Retinal pigment epithelial cell (primary cell): ENCODE data around the gene MROH7.
"Not testable (repeated sequence)": the region's sequence is repeated elsewhere in the genome, so short reads cannot be mapped to it uniquely, and the experiment has no call there.

Experiments used
- DNase-seq: peaks from one replicate; pipeline ENCODE4 v3.0.0-alpha.2; 2010; ENCODE audit warnings: low read depth
- H3K4me3 ChIP-seq: 2 replicates; pipeline ENCODE4 v1.5.1; 2011; ENCODE audit warnings: mild to moderate bottlenecking, low read length, control low read depth, moderate library complexity
- TF ChIP-seq, protein P1 (sequence below): conservative IDR thresholded peaks from 2 replicates; pipeline ENCODE4 v1.5.1; 2011; ENCODE audit warnings: low read depth, low read length, control low read depth, inconsistent platforms

The MROH7 gene

DNA sequence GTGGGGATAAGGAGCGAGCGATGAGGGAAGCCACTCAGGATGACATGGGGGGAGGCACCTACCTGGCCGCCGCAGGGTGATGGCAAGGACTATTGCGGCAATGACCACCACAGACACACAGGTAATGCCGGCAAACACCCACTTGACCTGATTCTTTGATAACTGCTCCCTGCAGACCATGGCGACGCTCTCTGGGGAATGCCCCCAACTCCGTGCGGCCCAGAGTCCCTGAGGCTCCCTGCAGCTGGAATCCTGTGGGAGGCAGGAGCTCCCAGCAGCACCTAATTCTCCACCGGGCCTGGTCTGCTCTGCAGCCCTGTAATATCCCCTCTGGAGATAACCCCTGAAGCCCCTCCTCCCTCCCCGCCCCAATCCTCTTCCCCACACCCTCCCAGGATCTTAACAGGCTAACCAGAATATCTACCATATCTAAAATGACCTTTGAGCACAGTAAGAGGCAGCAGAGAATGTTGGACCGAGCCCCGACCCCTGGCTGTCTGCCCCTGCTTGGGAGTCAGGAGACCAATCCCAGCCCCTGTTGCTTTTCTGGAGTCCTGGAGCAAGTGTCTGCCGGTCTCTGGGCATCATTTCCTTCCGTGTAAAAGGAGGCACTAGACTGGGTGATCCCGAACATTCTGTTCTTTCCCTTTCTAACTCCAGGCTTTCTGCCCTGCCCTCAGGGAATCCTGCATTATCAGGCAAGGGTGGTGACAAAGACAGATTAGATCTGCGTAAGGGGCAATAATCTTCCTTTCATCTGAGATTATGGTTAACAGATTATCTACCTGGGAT is 18.2 kb upstream of the MROH7 start, which contains the start of gene FAM151A:
TSS of gene FAM151A (minus strand) at position 310 of the 792 bp plus-strand sequence. CDS start at position 180, 130 bp downstream.
- H3K4me3 ChIP-seq = no peak within 1 kb of the TSS
- DNase-seq = no peak
- TF ChIP-seq, protein P1, sequence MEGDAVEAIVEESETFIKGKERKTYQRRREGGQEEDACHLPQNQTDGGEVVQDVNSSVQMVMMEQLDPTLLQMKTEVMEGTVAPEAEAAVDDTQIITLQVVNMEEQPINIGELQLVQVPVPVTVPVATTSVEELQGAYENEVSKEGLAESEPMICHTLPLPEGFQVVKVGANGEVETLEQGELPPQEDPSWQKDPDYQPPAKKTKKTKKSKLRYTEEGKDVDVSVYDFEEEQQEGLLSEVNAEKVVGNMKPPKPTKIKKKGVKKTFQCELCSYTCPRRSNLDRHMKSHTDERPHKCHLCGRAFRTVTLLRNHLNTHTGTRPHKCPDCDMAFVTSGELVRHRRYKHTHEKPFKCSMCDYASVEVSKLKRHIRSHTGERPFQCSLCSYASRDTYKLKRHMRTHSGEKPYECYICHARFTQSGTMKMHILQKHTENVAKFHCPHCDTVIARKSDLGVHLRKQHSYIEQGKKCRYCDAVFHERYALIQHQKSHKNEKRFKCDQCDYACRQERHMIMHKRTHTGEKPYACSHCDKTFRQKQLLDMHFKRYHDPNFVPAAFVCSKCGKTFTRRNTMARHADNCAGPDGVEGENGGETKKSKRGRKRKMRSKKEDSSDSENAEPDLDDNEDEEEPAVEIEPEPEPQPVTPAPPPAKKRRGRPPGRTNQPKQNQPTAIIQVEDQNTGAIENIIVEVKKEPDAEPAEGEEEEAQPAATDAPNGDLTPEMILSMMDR = no peak

DNA sequence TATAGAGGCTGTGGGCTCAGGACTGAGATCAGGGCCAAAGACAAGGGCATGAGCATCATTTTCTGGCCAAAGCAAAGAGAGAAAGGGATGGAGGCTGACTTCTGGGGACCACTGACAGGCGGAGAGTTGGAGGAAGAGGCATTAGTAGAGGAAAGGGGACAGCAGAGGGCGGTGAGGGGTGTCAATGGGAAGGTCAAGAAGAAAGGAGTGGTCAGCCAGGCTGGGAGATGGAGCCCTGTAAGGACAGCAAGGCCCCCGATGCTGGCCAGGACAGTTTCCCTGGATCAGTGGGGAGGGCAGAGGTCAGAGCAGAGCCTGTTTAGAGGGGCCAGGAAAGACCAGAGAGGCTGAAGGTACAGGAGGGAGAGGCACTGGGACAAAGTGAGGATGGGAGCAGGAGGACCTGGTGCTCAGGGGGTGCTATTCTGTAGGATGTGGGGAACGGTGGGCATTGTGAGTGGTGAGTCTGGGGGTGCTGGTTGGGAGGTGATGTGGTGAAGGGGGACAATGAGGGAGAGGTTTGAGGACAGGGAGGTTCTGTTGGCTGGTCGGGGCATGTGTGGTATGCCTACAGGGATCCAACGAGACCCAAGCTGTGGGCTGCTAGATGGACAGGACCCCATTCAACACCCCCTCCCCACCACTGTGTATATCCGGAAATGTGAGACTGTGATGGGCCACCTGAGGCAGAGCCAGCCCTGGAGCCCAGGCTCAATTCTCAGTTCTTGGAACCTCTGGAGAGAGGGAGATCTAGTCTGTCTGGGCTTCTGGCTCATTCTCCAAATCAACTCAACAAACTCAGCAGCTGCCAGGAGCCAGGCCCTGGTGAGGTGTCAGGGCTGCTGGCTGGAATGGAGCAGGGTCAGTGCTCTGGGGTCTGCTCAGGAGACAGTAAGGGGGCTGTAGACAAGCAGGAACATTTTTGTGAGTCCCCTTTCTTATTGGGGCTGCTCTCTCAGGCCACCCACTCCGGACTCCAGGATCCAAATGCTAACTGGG is 16.8 kb upstream of the MROH7 start:
- no peak overlapping the region for H3K4me3 ChIP-seq
- TF ChIP-seq, protein P1 = no peak
- DNase-seq = no peak

DNA sequence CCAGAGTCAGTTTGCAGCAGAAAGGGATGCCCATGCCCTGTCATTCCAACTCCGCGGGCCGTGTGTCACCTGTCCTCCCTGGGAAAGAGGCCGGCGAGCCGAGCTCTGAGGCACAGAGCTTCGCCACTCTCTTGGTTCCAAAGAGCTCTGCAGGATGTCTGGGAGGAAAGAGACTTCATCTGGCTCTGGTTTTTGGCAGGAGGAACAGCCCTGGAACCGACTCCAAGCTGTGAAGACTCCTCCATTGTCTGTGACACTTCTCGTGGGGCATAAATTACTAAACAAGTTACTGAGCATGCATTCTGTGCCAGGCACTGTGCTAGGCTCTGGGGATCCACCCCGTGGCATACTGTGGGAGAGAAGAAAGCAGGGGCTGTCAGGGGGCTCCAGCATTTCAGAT is 14.4 kb upstream of the MROH7 start:
- H3K4me3 ChIP-seq = no peak overlapping the region
- TF ChIP-seq, protein P1 = no peak
- DNase-seq = no peak

DNA sequence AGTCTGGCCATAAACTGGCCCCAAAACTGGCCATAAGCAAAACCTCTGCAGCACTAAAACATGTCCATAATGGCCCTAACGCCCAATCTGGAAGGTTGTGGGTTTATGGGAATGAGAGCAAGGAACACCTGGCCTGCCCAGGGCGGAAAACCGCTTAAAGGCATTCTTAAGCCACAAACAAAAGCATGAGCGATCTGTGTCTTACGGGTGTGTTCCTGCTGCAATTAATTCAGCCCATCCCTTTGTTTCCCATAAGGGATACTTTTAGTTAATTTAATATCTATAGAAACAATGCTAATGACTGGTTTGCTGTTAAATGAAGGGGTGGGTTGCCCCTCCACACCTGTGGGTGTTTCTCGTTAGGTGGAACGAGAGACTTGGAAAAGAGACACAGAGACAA is 5.8 kb upstream of the MROH7 start:
- not testable (repeated sequence) for H3K4me3 ChIP-seq, DNase-seq

DNA sequence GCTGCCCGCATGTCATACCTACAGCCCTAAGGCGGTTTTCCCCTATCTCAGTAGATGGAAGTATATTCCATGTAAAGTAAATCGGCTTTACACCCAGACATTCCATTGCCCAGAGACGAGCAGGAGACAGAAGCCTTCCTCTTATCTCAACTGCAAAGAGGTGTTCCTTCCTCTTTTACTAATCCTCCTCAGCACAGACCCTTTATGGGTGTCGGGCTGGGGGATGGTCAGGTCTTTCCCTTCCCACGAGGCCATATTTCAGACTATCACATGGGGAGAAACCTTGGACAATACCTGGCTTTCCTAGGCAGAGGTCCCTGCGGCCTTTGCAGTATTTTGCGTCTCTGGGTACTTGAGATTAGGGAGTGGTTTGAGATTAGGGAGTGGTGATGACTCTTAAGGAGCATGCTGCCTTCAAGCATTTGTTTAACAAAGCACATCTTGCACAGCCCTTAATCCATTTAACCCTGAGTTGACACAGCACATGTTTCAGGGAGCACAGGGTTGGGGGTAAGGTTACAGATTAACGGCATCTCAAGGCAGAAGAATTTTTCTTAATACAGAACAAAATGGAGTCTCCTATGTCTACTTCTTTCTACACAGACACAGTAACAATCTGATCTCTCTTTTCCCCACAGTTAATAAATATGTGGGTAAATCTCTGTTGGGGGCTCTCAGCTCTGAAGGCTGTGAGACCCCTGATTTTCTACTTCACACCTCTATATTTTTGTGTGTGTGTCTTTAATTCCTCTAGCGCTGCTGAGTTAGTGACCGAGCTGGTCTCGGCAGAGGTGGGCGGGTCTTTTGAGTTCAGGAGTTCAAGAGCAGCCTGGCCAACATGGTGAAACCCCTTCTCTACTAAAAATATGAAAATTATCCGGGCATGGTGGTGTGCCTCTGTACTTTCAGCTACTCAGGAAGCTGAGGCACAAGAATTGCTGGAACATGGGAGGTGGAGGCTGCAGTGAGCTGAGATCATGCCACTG is 4.8 kb upstream of the MROH7 start:
- DNase-seq, H3K4me3 ChIP-seq: not testable (repeated sequence)

DNA sequence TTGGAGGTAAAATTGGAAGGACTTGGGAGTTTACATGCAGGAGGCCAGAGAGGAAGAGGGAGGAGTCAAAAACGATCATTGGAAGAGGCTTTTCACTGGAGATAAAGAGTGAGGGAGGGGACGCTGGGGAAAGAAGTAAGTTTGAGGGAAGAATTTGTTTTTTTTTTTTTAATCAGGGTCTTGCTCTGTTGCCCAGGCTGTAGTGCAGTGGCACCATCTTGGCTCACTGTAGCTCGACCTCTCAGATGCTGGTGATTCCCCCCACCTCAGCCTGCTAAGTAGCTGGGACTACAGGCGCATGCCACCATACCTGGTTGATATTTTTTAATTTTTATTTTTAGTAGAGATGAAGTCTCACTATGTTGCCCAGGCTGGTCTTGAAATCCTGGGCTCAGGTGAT is 1.2 kb upstream of the MROH7 start:
- DNase-seq = no peak
- no peak overlapping the region for H3K4me3 ChIP-seq
- TF ChIP-seq, protein P1 = no peak

DNA sequence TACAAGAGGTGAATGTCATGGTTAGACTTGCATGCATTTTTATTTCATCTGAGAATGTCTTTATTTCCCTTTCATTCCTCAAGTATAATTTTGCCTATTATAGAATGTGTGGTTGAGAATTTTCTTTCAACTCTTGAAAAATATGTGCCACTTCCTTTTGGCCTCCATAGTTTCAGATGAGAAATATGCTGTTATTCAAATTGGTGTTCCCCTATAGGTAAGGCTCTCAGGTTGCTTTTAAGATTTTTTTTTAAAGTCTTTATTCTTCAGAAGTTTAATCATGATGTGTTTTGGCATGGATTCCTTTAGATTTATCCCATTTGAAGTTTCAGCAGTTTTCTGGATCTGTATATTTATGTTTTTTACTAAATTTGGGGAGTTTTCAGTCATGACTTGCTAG is 2.1 kb downstream of the MROH7 start:
- H3K4me3 ChIP-seq = no peak overlapping the region
- DNase-seq = no peak
- TF ChIP-seq, protein P1 = no peak
